ENCODE results near the gene ADCY5. TPM values are rescaled to one million over a fixed set of nuclear protein-coding genes. Genes with fewer than 3 reads are reported as not detected.

ADCY5 gene
- total and polyA plus RNA-seq, 4 donors, result 0.74 to 6.6 (median 2.9) TPM

GRCh38 chr3:123370819-123371218, 78.1 kb downstream of the ADCY5 start:
- Histone ChIP-seq H3K9me3 (ENCODE audit: control insufficient read depth in 4 of 4, low read length in 3 of 4) (no peaks in the 10 kb centered on the region), H3K27me3 (ENCODE audit: control insufficient read depth in 4 of 4, insufficient read depth in 4 of 4, low read length in 3 of 4) (no peaks in the 10 kb centered on the region), H3K9ac (ENCODE audit: low read depth in 1 of 2, low read length in 2 of 2) (no peak overlapping the region), H3K27ac (ENCODE audit: low read depth in 1 of 2, low read length in 2 of 2) (no peak overlapping the region), H3K36me3 (ENCODE audit: control insufficient read depth in 4 of 4, insufficient read depth in 3 of 4, low read depth in 1 of 4, low read length in 3 of 4) (no peaks in the 10 kb centered on the region), H3K4me3 (ENCODE audit: low read depth in 1 of 3, low read length in 3 of 3) (no peak overlapping the region), H3K4me1 (ENCODE audit: control insufficient read depth in 4 of 4, insufficient read depth in 4 of 4, low read length in 3 of 4) (peaks cover 0 to 4% (median 2%) of the 10 kb centered on the region in 4 donors)
- no peak for DNase-seq (ENCODE audit: low spot score)
- 67% methylated on average over 7 of the region's 7 CpGs for WGBS
- TF ChIP-seq HNF4A (conservative IDR thresholded peaks at IDR 0.05), result no peak
- no peak for TF ChIP-seq HNF4G (IDR thresholded peaks at IDR 0.05)
- TF ChIP-seq NR2F2 (IDR thresholded peaks at IDR 0.05), result no peak
- TF ChIP-seq ZBTB33 (IDR thresholded peaks at IDR 0.05), result no peak
- TF ChIP-seq EGR1 (IDR thresholded peaks at IDR 0.05; ENCODE audit: low read depth in 2 of 2), result no peak
- no peak for TF ChIP-seq SP1 (IDR thresholded peaks at IDR 0.05)

GRCh38 chr3:123369085-123369484, 79.8 kb downstream of the ADCY5 start:
- Histone ChIP-seq H3K9me3 (ENCODE audit: control insufficient read depth in 4 of 4, low read length in 3 of 4) (no peaks in the 10 kb centered on the region), H3K9ac (ENCODE audit: low read depth in 1 of 2, low read length in 2 of 2) (no peak overlapping the region), H3K4me1 (ENCODE audit: control insufficient read depth in 4 of 4, insufficient read depth in 4 of 4, low read length in 3 of 4) (peaks cover 0 to 4% (median 2%) of the 10 kb centered on the region in 4 donors), H3K4me3 (ENCODE audit: low read depth in 1 of 3, low read length in 3 of 3) (no peak overlapping the region), H3K36me3 (ENCODE audit: control insufficient read depth in 4 of 4, insufficient read depth in 3 of 4, low read depth in 1 of 4, low read length in 3 of 4) (no peaks in the 10 kb centered on the region), H3K27me3 (ENCODE audit: control insufficient read depth in 4 of 4, insufficient read depth in 4 of 4, low read length in 3 of 4) (no peaks in the 10 kb centered on the region), H3K27ac (ENCODE audit: low read depth in 1 of 2, low read length in 2 of 2) (no peak overlapping the region)
- 96% methylated on average over 3 of the region's 3 CpGs for WGBS
- TF ChIP-seq EGR1 (IDR thresholded peaks at IDR 0.05; ENCODE audit: low read depth in 2 of 2), result no peak
- TF ChIP-seq HNF4G (IDR thresholded peaks at IDR 0.05), result no peak
- TF ChIP-seq MAX (IDR thresholded peaks at IDR 0.05), result no peak
- no peak for TF ChIP-seq YY1 (IDR thresholded peaks at IDR 0.05)
- no peak for DNase-seq (ENCODE audit: low spot score)

GRCh38 chr3:123367467-123368154, 81.3 kb downstream of the ADCY5 start:
- Histone ChIP-seq H3K9ac (ENCODE audit: low read depth in 1 of 2, low read length in 2 of 2) (no peak overlapping the region), H3K27me3 (ENCODE audit: control insufficient read depth in 4 of 4, insufficient read depth in 4 of 4, low read length in 3 of 4) (no peaks in the 10 kb centered on the region), H3K9me3 (ENCODE audit: control insufficient read depth in 4 of 4, low read length in 3 of 4) (no peaks in the 10 kb centered on the region), H3K4me1 (ENCODE audit: control insufficient read depth in 4 of 4, insufficient read depth in 4 of 4, low read length in 3 of 4) (peaks cover 0 to under 1% (median 0%) of the 10 kb centered on the region in 4 donors), H3K4me3 (ENCODE audit: low read depth in 1 of 3, low read length in 3 of 3) (no peak overlapping the region), H3K27ac (ENCODE audit: low read depth in 1 of 2, low read length in 2 of 2) (no peak overlapping the region), H3K36me3 (ENCODE audit: control insufficient read depth in 4 of 4, insufficient read depth in 3 of 4, low read depth in 1 of 4, low read length in 3 of 4) (no peaks in the 10 kb centered on the region)
- TF ChIP-seq CTCF (IDR thresholded peaks at IDR 0.05; ENCODE audit: low read depth, low read length, missing input control) (no peak), GABPA (IDR thresholded peaks at IDR 0.05 in 1 of 2, conservative IDR thresholded peaks at IDR 0.05 in 1 of 2) (no peak), RAD21 (IDR thresholded peaks at IDR 0.05) (no peak), HNF4G (IDR thresholded peaks at IDR 0.05) (no peak), FOXA2 (IDR thresholded peaks at IDR 0.05) (no peak), SP1 (IDR thresholded peaks at IDR 0.05) (no peak), JUND (IDR thresholded peaks at IDR 0.05) (no peak), HNF4A (conservative IDR thresholded peaks at IDR 0.05) (no peak), ATF3 (IDR thresholded peaks at IDR 0.05) (no peak), ZBTB33 (IDR thresholded peaks at IDR 0.05) (no peak), FOXA1 (IDR thresholded peaks at IDR 0.05) (no peak), YY1 (IDR thresholded peaks at IDR 0.05) (no peak), RXRA (IDR thresholded peaks at IDR 0.05) (no peak), MAX (IDR thresholded peaks at IDR 0.05) (no peak), REST (IDR thresholded peaks at IDR 0.05) (no peak)
- no peak for DNase-seq (ENCODE audit: low spot score)
- WGBS, result 82% methylated on average over 9 of the region's 9 CpGs

All from liver (tissue), 9 donors.